Smooth muscle cell (in vitro differentiated cells): ENCODE results near the gene KRTCAP3. TPM values are rescaled to one million over a fixed set of nuclear protein-coding genes. Genes with fewer than 3 reads are reported as not detected.

Experiments used
- DNase-seq: peaks from one replicate; lab custom pipeline; 2025; ENCODE audit not compliant: unreplicated experiment; lab: John Stamatoyannopoulos, UW
- H2AFZ ChIP-seq: fragments of 200-600 bp; sonication (generic); 2 replicates; pipeline ENCODE4 v1.6.0; 2016; ENCODE audit warnings: antibody characterized with exemption, low read depth, mild to moderate bottlenecking
- H3F3A ChIP-seq: fragments of 200-600 bp; sonication (generic); 2 replicates; pipeline ENCODE4 v1.6.0; 2017; ENCODE audit warnings: antibody characterized with exemption, low read depth
- H3K27ac ChIP-seq: fragments of 200-600 bp; sonication (generic); 2 replicates; pipeline ENCODE4 v1.5.1; 2016; ENCODE audit warnings: low read depth, mild to moderate bottlenecking
- H3K27me3 ChIP-seq: fragments of 200-600 bp; sonication (generic); 2 replicates; pipeline ENCODE4 v1.6.1; 2016; ENCODE audit warnings: low read depth, mild to moderate bottlenecking
- H3K36me3 ChIP-seq: fragments of 200-600 bp; sonication (generic); 2 replicates; pipeline ENCODE4 v1.5.1; 2016; ENCODE audit warnings: low read depth
- H3K4me1 ChIP-seq: fragments of 200-600 bp; sonication (generic); 2 replicates; pipeline ENCODE4 v1.5.1; 2016; ENCODE audit warnings: low read depth
- H3K4me2 ChIP-seq: fragments of 200-600 bp; sonication (generic); 2 replicates; pipeline ENCODE4 v1.6.0; 2016; ENCODE audit warnings: mild to moderate bottlenecking
- H3K4me3 ChIP-seq: fragments of 200-600 bp; sonication (generic); 2 replicates; pipeline ENCODE4 v1.5.1; 2016; ENCODE audit warnings: mild to moderate bottlenecking
- H3K79me2 ChIP-seq: fragments of 200-600 bp; sonication (generic); 2 replicates; pipeline ENCODE4 v1.6.0; 2016; ENCODE audit warnings: low read depth, mild to moderate bottlenecking
- H3K9ac ChIP-seq: fragments of 200-600 bp; sonication (generic); 2 replicates; pipeline ENCODE4 v1.6.0; 2016; ENCODE audit warnings: low read depth
- H3K9me3 ChIP-seq: fragments of 200-600 bp; sonication (generic); replicated peaks from 2 replicates; pipeline ENCODE4 v1.5.1; 2016; ENCODE audit warnings: low read depth
- H4K20me1 ChIP-seq: fragments of 200-600 bp; sonication (generic); 2 replicates; pipeline ENCODE4 v1.6.0; 2016; ENCODE audit warnings: low read depth
- WGBS: methylation state at CpG from one replicate; pipeline ENCODE4 v1.1.7; 2016; ENCODE audit warnings: low lambda C conversion rate; 5-methylcytosine and 5-hydroxymethylcytosine counted together
- polyA plus RNA-seq: library from polyadenylated mRNA; unstranded; fragments of >200 nt; fragmentation: Nextera tagmentation; extraction: Ambion mirVana; gene quantifications from 2 replicates; pipeline ENCODE4 v1.2.1, GENCODE V29; 2016
- total RNA-seq: library from RNA; depleted of rRNA; stranded (reverse); fragments of >200 nt; gene quantifications from 2 replicates; pipeline ENCODE4 v1.2.3, GENCODE V29; 2014
- TF ChIP-seq, protein P1 (sequence below): fragments of 200-600 bp; sonication (generic); IDR thresholded peaks from 2 replicates; pipeline ENCODE4 v1.5.1; 2017; ENCODE audit warnings: borderline replicate concordance, mild to moderate bottlenecking, antibody characterized with exemption; ENCODE audit not compliant: insufficient read depth, poor library complexity, severe bottlenecking

The KRTCAP3 gene
- total and polyA plus RNA-seq, 2 experiments from 2014 or later: 2.9 to 3.2 TPM

DNA sequence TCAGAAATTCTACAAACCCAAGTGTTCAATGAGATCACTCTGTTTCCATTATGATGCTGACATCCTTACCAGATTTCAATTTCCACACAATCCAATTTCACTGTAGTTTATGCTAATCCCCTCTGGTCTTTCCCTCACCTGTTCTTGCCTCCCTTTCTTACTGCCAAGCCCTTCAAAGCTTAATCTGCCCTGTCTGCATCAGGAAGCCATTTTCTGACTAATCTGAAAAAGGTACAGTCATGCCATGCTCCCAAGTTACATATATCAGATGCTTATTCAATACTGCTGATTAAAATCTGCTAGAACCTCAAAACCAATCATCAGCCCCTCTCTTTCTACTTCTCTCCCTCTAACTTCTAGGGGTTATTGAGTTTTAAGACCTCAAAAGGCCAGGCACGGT is 8.9 kb downstream of the KRTCAP3 start:
- H3K4me3 ChIP-seq: no peak overlapping the region
- no peaks in the 10 kb centered on the region for H3K27me3 ChIP-seq
- H2AFZ ChIP-seq: no peak overlapping the region
- no peak overlapping the region for H3K9ac ChIP-seq
- H3K27ac ChIP-seq: no peak overlapping the region
- H3F3A ChIP-seq: no peaks in the 10 kb centered on the region
- H3K79me2 ChIP-seq: no peaks in the 10 kb centered on the region
- TF ChIP-seq, protein P1, sequence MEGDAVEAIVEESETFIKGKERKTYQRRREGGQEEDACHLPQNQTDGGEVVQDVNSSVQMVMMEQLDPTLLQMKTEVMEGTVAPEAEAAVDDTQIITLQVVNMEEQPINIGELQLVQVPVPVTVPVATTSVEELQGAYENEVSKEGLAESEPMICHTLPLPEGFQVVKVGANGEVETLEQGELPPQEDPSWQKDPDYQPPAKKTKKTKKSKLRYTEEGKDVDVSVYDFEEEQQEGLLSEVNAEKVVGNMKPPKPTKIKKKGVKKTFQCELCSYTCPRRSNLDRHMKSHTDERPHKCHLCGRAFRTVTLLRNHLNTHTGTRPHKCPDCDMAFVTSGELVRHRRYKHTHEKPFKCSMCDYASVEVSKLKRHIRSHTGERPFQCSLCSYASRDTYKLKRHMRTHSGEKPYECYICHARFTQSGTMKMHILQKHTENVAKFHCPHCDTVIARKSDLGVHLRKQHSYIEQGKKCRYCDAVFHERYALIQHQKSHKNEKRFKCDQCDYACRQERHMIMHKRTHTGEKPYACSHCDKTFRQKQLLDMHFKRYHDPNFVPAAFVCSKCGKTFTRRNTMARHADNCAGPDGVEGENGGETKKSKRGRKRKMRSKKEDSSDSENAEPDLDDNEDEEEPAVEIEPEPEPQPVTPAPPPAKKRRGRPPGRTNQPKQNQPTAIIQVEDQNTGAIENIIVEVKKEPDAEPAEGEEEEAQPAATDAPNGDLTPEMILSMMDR: no peak
- H3K36me3 ChIP-seq: no peaks in the 10 kb centered on the region
- DNase-seq: no peak
- H3K9me3 ChIP-seq: no peaks in the 10 kb centered on the region
- no peak overlapping the region for H3K4me2 ChIP-seq
- WGBS: 100% methylated on average over 1 of the region's 1 CpG
- H4K20me1 ChIP-seq: no peaks in the 10 kb centered on the region
- no peaks in the 10 kb centered on the region for H3K4me1 ChIP-seq

DNA sequence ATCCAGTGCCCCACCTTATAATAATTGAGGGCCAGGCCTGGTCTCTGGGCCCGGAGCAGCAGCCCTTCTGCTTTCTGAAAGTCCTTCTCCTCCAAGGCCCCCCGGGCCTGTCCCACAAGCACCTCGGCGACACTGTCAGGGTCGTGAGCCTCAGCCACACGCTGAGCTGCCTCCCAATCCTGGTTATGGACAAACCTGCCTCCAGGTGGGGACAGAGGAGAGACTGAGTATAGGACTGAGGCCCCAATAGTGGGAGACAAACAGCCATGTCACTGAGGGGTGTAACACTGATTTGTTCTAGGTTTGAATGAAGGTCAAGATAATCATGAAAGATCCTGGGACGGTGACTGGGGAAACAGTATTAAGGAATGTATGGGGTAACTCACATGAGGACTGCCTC is 11.8 kb downstream of the KRTCAP3 start:
- Histone ChIP-seq H3K4me3 (no peak overlapping the region), H3K27ac (no peak overlapping the region), H3F3A (no peaks in the 10 kb centered on the region), H3K4me2 (no peak overlapping the region), H2AFZ (no peak overlapping the region), H3K9me3 (no peaks in the 10 kb centered on the region), H3K27me3 (no peaks in the 10 kb centered on the region), H3K36me3 (no peaks in the 10 kb centered on the region), H3K4me1 (no peaks in the 10 kb centered on the region), H3K9ac (no peak overlapping the region), H3K79me2 (no peaks in the 10 kb centered on the region), H4K20me1 (no peaks in the 10 kb centered on the region)
- no peak for DNase-seq
- WGBS: 96% methylated on average over 7 of the region's 7 CpGs
- TF ChIP-seq, protein P1: no peak

DNA sequence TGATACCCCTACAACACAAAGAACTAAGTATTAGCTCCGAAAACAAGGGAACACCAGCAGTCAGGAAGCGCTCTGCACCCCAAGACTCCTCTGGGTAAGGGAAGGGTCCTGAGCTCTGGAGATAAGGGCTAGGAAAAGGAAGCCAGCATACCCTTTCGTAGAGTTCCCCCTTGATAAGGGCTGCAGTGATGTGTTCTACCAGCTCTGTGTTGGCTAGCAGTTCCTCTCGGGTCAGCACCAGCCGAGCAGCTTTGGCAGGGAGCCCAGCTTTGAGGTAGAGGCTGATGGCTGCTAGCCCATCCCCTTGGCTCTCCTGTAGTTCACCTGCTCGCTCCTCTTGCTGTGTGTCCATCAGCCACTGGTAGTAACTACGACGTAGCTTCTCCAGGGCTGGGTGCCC is 18.9 kb downstream of the KRTCAP3 start:
- H3K36me3 ChIP-seq: no peaks in the 10 kb centered on the region
- no peaks in the 10 kb centered on the region for H3K27me3 ChIP-seq
- WGBS: 98% methylated on average over 8 of the region's 8 CpGs
- H3K9me3 ChIP-seq: no peaks in the 10 kb centered on the region
- no peak for DNase-seq
- TF ChIP-seq, protein P1: no peak
- H4K20me1 ChIP-seq: no peaks in the 10 kb centered on the region
- no peaks in the 10 kb centered on the region for H3K4me1 ChIP-seq
- no peak overlapping the region for H3K4me3 ChIP-seq
- H3F3A ChIP-seq: no peaks in the 10 kb centered on the region
- H3K9ac ChIP-seq: no peak overlapping the region
- no peak overlapping the region for H3K4me2 ChIP-seq
- H3K79me2 ChIP-seq: no peaks in the 10 kb centered on the region
- no peak overlapping the region for H2AFZ ChIP-seq
- H3K27ac ChIP-seq: no peak overlapping the region

DNA sequence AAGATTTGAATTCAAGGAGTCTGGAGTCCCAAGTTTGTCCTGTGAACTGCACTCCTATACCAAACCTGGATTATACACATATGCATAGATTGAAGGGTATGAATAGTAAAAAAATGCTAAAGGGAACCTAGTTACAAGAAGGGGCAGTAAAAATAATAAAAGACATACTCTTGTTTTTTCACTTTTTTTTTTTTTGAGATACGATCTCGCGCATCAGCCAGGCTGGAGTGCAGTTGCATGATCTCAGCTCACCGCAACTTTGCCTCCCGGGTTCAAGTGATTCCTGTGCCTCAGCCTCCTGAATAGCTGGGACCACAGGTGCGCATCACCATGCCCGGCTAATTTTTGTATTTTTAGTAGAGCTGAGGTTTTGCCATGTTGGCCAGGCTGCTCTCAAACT is 22.3 kb downstream of the KRTCAP3 start:
- H3F3A ChIP-seq: no peaks in the 10 kb centered on the region
- no peaks in the 10 kb centered on the region for H4K20me1 ChIP-seq
- no peaks in the 10 kb centered on the region for H3K79me2 ChIP-seq
- H2AFZ ChIP-seq: no peak overlapping the region
- H3K36me3 ChIP-seq: no peaks in the 10 kb centered on the region
- no peaks in the 10 kb centered on the region for H3K9me3 ChIP-seq
- no peaks in the 10 kb centered on the region for H3K4me1 ChIP-seq
- H3K27ac ChIP-seq: no peak overlapping the region
- H3K4me3 ChIP-seq: no peak overlapping the region
- no peak overlapping the region for H3K4me2 ChIP-seq
- no peaks in the 10 kb centered on the region for H3K27me3 ChIP-seq
- DNase-seq: no peak
- 97% methylated on average over 7 of the region's 7 CpGs for WGBS
- TF ChIP-seq, protein P1: no peak
- H3K9ac ChIP-seq: no peak overlapping the region
